Heart left ventricle (tissue), 16 donors: Measurements from ENCODE around the gene MITD1. TPM values are rescaled to one million over a fixed set of nuclear protein-coding genes. Genes with fewer than 3 reads are reported as not detected.

ENCODE experiments used
- ATAC-seq, 4 donors: fragments of 200-7000 bp; cut with Tn5 transposase; one replicate each; pipeline ENCODE4 v1.9.1; 2020 to 2022; ENCODE audit warnings: moderate library complexity in 4 of 4, mild to moderate bottlenecking in 3 of 4, moderate number of reproducible peaks in 1 of 4
- DNase-seq, 5 donors: peaks; one replicate each; pipeline ENCODE4 v3.0.0-alpha.2; 2020
- H3K27ac ChIP-seq, 12 donors: fragments of 200-600 bp; sonication (generic) in 4 of 12; one replicate each; pipeline versions ENCODE4 v1.5.0 to v1.8.0; 2016 to 2022; ENCODE audit warnings: mild to moderate bottlenecking in 2 of 12
- H3K27me3 ChIP-seq, 9 donors: fragments of 200-600 bp; sonication (generic) in 2 of 9; one replicate each; pipeline versions ENCODE4 v1.5.1 to v1.8.0; 2016 to 2022; ENCODE audit warnings: mild to moderate bottlenecking in 3 of 9
- H3K36me3 ChIP-seq, 9 donors: fragments of 200-600 bp; sonication (generic) in 2 of 9; one replicate each; pipeline versions ENCODE4 v1.5.0 to v1.8.0; 2018 to 2022; ENCODE audit warnings: mild to moderate bottlenecking in 2 of 9
- H3K4me1 ChIP-seq, 12 donors: fragments of 200-600 bp; sonication (generic) in 4 of 12; one replicate each; pipeline versions ENCODE4 v1.5.0 to v1.8.0; 2016 to 2022; ENCODE audit warnings: mild to moderate bottlenecking in 3 of 12
- H3K4me3 ChIP-seq, 12 donors: fragments of 200-600 bp; sonication (generic) in 4 of 12; one replicate each; pipeline versions ENCODE4 v1.5.0 to v1.8.0; 2017 to 2022; ENCODE audit warnings: mild to moderate bottlenecking in 9 of 12, moderate library complexity in 4 of 12
- H3K9me3 ChIP-seq, 12 donors: fragments of 200-600 bp; sonication (generic) in 4 of 12; one replicate each; pipeline versions ENCODE4 v1.5.0 to v1.8.0; 2016 to 2022; ENCODE audit warnings: mild to moderate bottlenecking in 1 of 12
- CTCF ChIP-seq, 12 donors: fragments of 200-600 bp; sonication (generic) in 4 of 12; IDR thresholded peaks; one replicate each; pipeline versions ENCODE4 v1.5.0 to v1.8.0; 2018 to 2022; ENCODE audit warnings: antibody characterized with exemption in 12 of 12, mild to moderate bottlenecking in 5 of 12
- POLR2A ChIP-seq, 2 donors: fragments of 450-650 bp; IDR thresholded peaks; one replicate each; pipeline ENCODE4 v1.6.1; 2017; ENCODE audit warnings: antibody characterized with exemption in 2 of 2, mild to moderate bottlenecking in 2 of 2, moderate library complexity in 2 of 2
- WGBS, 4 donors: extraction: QIAGEN DNeasy Blood & Tissue Kit in 2 of 4; methylation state at CpG; one replicate each; pipeline versions ENCODE4 v1.1.5 to v1.1.7; 2013 to 2018; 5-methylcytosine and 5-hydroxymethylcytosine counted together
- intact Hi-C, 10 donors: fragments of 100-400 bp; cut with DNase I; formaldehyde crosslinking; loops; one replicate each; pipeline versions ENCODE4 v1.11.1 to v1.14.2; 2022
- polyA plus RNA-seq, 2 donors: library from polyadenylated mRNA; stranded (reverse); fragments of 200-250 nt; gene quantifications; one replicate each; pipeline ENCODE4 v1.2.3, GENCODE V29; 2013
- total RNA-seq, 9 donors: library from RNA; depleted of rRNA in 2 of 9; stranded (reverse); fragments of >200 nt in 2 of 9; fragmentation: NEBNext Ultra II Directional in 3 of 9; extraction: Animal tissue kit (Norgen Biotek cat#: 25700) in 3 of 9; gene quantifications; one replicate each; pipeline versions ENCODE4 v1.1.0 to v1.2.4, GENCODE V29; 2016 to 2023
- donor health status: ischemic (EF 13 %, LVEDD 7.1; RV severe dilation, severe dysfunction).
- donor health status: healthy with polysubstance abuse.
- donor health status: DM: no; HTN: yes; CAD: no.
- donor health status: DM: no; HTN: no; CAD: no.
- donor health status: ischemic (EF 25% LVEDD 6.9; RV normal size, moderate dysfunction).
- donor health status: ischemic (EF 25% LVEDD 5.7; RV mildly dilated, moderate dysfunction).
- donor health status: healthy.
- donor health status: DM: yes; HTN: yes; CAD: no.
- donor health status: ischemic (EF 35%, LVEDD 5.7; RV mildly dilated, moderate dysfunction).
- donor health status: nonischemic (EF 11% LVEDD 7.7; RV severe dilation, severe dysfunction).
- donor health status: DM: yes; HTN: yes; CAD: no.
- donor health status: PGD.
- donor health status: ischemic (EF 29% LVEDD 5.4; RV normal size, mild dysfunction).
- donor health status: nonischemic (EF 23%, LVEDD 6.1; RV moderate dilation, normal function).

Gene MITD1
- total and polyA plus RNA-seq, 11 donors, result 8.4 to 22.6 (median 14.1) TPM

- WGBS, 4 donors, result 63 to 72% (median 70%) methylated on average over 1 of the region's 1 CpG
- no peaks in the 10 kb centered on the region for H3K27me3 ChIP-seq
- intact Hi-C loops, result loop anchor here in 1 of 10 donors (10.0 kb wide), 1 partner anchor 315 kb away; no protein-coding TSS in a partner anchor
- H3K4me1 ChIP-seq, result no peaks in the 10 kb centered on the region
- H3K36me3 ChIP-seq, result peaks cover 0 to 95% (median 83%) of the 10 kb centered on the region in 9 donors
- ATAC-seq, result no peak
- H3K27ac ChIP-seq, result no peak overlapping the region
- TF ChIP-seq CTCF (IDR thresholded peaks at IDR 0.05) (no peak), POLR2A (IDR thresholded peaks at IDR 0.05) (no peak)
- no peak for DNase-seq
- H3K9me3 ChIP-seq, result no peaks in the 10 kb centered on the region
- H3K4me3 ChIP-seq, result no peak overlapping the region
Observed at GRCh38 chr2:99169534-99169933, 11.3 kb downstream of the MITD1 start.

DNA sequence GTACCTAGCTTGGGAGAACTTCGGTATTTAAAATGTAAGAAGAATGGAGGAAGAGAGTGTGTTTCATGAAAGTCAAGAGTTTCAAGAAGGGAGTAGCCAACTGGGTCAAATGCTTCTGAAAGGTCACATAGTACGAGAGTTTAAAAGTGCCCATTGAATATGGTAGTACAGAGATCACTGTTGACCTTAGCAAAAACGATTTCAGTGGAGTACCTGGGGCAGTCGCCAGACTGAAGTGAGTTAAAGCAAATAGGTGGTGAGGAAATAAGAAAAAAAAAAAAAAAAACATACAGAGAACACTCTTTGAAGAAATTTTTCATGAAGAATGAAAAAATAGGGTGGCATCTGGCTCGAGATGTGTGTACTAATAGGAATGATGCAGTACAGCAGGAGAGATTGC, 14.6 kb downstream of the MITD1 start:
- Histone ChIP-seq H3K4me1 (no peaks in the 10 kb centered on the region), H3K36me3 (peaks cover 0 to 97% (median 74%) of the 10 kb centered on the region in 9 donors), H3K9me3 (no peaks in the 10 kb centered on the region), H3K27ac (no peak overlapping the region), H3K4me3 (no peak overlapping the region), H3K27me3 (no peaks in the 10 kb centered on the region)
- TF ChIP-seq CTCF (IDR thresholded peaks at IDR 0.05) (no peak), POLR2A (IDR thresholded peaks at IDR 0.05) (no peak)
- intact Hi-C loops, result loop anchor here in 1 of 10 donors (10.0 kb wide), 1 partner anchor 319 kb away; no protein-coding TSS in a partner anchor
- 78 to 90% (median 86%) methylated on average over 5 of the region's 5 CpGs for WGBS, 4 donors
- DNase-seq (no peak), ATAC-seq (no peak)

- peaks cover 0 to 83% (median 61%) of the 10 kb centered on the region in 9 donors for H3K36me3 ChIP-seq
- no peaks in the 10 kb centered on the region for H3K27me3 ChIP-seq
- no peak for ATAC-seq
- H3K4me3 ChIP-seq, result no peak overlapping the region
- H3K4me1 ChIP-seq, result peaks cover 0 to 18% (median 9%) of the 10 kb centered on the region in 12 donors
- intact Hi-C loops, result loop anchor here in 3 of 10 donors (10.0 kb wide), 2 partner anchors 175 to 335 kb away; partner anchors contain the start of genes EIF5B (in 2 of the 3), TXNDC9 (in 2 of the 3) and REV1 (in 1 of the 3)
- no peak overlapping the region for H3K27ac ChIP-seq
- 85 to 93% (median 87%) methylated on average over 4 of the region's 4 CpGs for WGBS, 4 donors
- no peaks in the 10 kb centered on the region for H3K9me3 ChIP-seq
- TF ChIP-seq CTCF (IDR thresholded peaks at IDR 0.05) (no peak), POLR2A (IDR thresholded peaks at IDR 0.05) (no peak)
- no peak for DNase-seq
Observed at GRCh38 chr2:99159594-99159993, 21.3 kb downstream of the MITD1 start.

GRCh38 chr2:99158599-99158998, 22.3 kb downstream of the MITD1 start:
- no peak overlapping the region for H3K4me3 ChIP-seq
- no peak for DNase-seq
- peaks cover 0 to 73% (median 55%) of the 10 kb centered on the region in 9 donors for H3K36me3 ChIP-seq
- intact Hi-C loops, result loop anchor here in 3 of 10 donors (10.0 kb wide), 2 partner anchors 176 to 336 kb away; partner anchors contain the start of genes EIF5B (in 2 of the 3), TXNDC9 (in 2 of the 3) and REV1 (in 1 of the 3)
- H3K9me3 ChIP-seq, result no peaks in the 10 kb centered on the region
- no peak for ATAC-seq
- H3K27ac ChIP-seq, result no peak overlapping the region
- 93 to 96% (median 95%) methylated on average over 5 of the region's 5 CpGs for WGBS, 4 donors
- H3K4me1 ChIP-seq, result peaks cover 0 to 23% (median 15%) of the 10 kb centered on the region in 12 donors
- no peak for TF ChIP-seq POLR2A (IDR thresholded peaks at IDR 0.05)
- TF ChIP-seq CTCF (IDR thresholded peaks at IDR 0.05), result no peak
- H3K27me3 ChIP-seq, result no peaks in the 10 kb centered on the region
